ENCODE measurements around the gene ZFP28. TPM values are rescaled to one million over a fixed set of nuclear protein-coding genes. Genes with fewer than 3 reads are reported as not detected.

The ZFP28 gene
- polyA plus RNA-seq (2013): 8.8 TPM

DNA sequence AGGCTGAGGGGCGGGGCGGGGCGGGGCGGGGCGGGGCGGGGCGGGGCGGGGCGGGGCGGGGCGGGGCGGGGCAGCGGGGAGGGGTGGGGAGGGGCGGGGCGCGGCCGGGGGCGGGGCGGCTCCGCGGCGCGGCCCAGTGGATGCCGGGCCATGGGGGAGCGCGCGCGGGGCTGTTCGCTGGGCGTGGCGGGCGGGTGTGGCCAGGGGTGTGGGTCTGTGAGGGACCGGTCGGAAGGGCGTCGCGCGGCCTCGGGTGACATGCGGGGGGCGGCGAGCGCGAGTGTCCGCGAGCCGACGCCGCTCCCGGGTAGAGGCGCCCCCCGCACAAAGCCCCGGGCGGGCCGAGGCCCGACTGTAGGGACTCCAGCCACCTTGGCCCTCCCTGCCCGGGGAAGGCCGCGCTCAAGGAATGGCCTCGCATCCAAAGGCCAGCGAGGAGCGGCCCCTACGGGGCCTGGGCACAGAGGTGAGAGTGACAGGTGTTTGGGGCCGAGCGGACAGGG lies at the start of gene ZFP28:
TSS of gene ZFP28 (plus strand) at position 188 of the 503 bp plus-strand sequence. CDS start at position 259, 71 bp downstream.
- POLR2A ChIA-PET: interaction anchor here (0.6 to 1.1 kb wide), 2 partner anchors 60 to 194 kb away, joined by 3 read pairs; no protein-coding TSS in a partner anchor
- Histone ChIP-seq H3K4me1 (ENCODE audit: control extremely low read depth in 1 of 4, control insufficient read depth in 4 of 4, insufficient read depth in 4 of 4, low read length in 3 of 4) (peaks cover 3 to 17% (median 13%) of the 10 kb centered on the region in 4 experiments), H3K36me3 (ENCODE audit: control insufficient read depth in 4 of 4, insufficient read depth in 4 of 4, low read length in 3 of 4) (peaks cover 6 to 34% (median 16%) of the 10 kb centered on the region in 4 experiments), H3K9me3 (ENCODE audit: control extremely low read depth in 1 of 5, control insufficient read depth in 4 of 5, insufficient read depth in 2 of 5, low read depth in 1 of 5, low read length in 4 of 5) (peaks cover 7 to 63% (median 35%) of the 10 kb centered on the region in 5 experiments), H3K27ac (ENCODE audit: insufficient read depth in 1 of 2, low read depth in 1 of 2, low read length in 2 of 2, poor library complexity in 1 of 2, severe bottlenecking in 2 of 2) (peak within 1 kb of the TSS; percentile 67 to 80), H3K27me3 (replicated peaks in 2 of 5; ENCODE audit: control insufficient read depth in 4 of 5, insufficient read depth in 5 of 5, low read length in 4 of 5) (no peaks in the 10 kb centered on the region), H3K4me3 (ENCODE audit: control insufficient read depth in 1 of 7, extremely low read depth in 1 of 7, insufficient read depth in 4 of 7, low read depth in 2 of 7, low read length in 6 of 7) (peak within 1 kb of the TSS; percentile 74 to 95 (median 87))
- WGBS (ENCODE audit: insufficient coverage): under 1% methylated on average over 39 of the region's 65 CpGs
- CTCF ChIA-PET: interaction anchor here (0.9 kb wide), 1 partner anchor 52 kb away, joined by 3 read pairs; no protein-coding TSS in a partner anchor
- no peak for DNase-seq

DNA sequence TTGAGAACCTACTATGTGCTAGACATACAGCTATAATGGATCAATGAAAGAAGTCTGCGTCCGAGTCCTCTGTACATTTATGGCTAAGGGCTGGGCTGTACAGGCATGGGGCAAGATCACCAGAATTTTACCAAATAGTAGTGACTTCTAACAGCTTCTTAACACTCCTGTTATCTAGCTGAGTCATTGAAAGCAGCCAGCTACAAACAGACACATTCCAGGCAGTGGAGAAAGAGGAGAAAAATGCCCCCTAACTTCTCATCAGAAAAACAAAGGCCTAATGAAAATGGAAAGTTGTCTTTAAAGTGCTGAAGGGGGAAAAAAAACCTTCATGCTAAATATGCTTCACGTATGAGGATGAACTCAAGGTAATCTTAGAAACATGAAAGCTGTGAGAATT lies 47.3 kb upstream of the ZFP28 start:
- POLR2A ChIA-PET: no interaction called here
- Histone ChIP-seq H3K4me1 (ENCODE audit: control extremely low read depth in 1 of 4, control insufficient read depth in 4 of 4, insufficient read depth in 4 of 4, low read length in 3 of 4) (no peaks in the 10 kb centered on the region), H3K4me3 (ENCODE audit: control insufficient read depth in 1 of 7, extremely low read depth in 1 of 7, insufficient read depth in 4 of 7, low read depth in 2 of 7, low read length in 6 of 7) (no peak overlapping the region), H3K27ac (ENCODE audit: insufficient read depth in 1 of 2, low read depth in 1 of 2, low read length in 2 of 2, poor library complexity in 1 of 2, severe bottlenecking in 2 of 2) (no peak overlapping the region), H3K9me3 (ENCODE audit: control extremely low read depth in 1 of 5, control insufficient read depth in 4 of 5, insufficient read depth in 2 of 5, low read depth in 1 of 5, low read length in 4 of 5) (peaks cover 31 to 91% (median 59%) of the 10 kb centered on the region in 5 experiments), H3K36me3 (ENCODE audit: control insufficient read depth in 4 of 4, insufficient read depth in 4 of 4, low read length in 3 of 4) (peaks cover 3 to 60% (median 18%) of the 10 kb centered on the region in 4 experiments), H3K27me3 (replicated peaks in 2 of 5; ENCODE audit: control insufficient read depth in 4 of 5, insufficient read depth in 5 of 5, low read length in 4 of 5) (no peaks in the 10 kb centered on the region)
- DNase-seq: no peak
- CTCF ChIA-PET: no interaction called here
- 100% methylated on average over 1 of the region's 3 CpGs for WGBS (ENCODE audit: insufficient coverage)

DNA sequence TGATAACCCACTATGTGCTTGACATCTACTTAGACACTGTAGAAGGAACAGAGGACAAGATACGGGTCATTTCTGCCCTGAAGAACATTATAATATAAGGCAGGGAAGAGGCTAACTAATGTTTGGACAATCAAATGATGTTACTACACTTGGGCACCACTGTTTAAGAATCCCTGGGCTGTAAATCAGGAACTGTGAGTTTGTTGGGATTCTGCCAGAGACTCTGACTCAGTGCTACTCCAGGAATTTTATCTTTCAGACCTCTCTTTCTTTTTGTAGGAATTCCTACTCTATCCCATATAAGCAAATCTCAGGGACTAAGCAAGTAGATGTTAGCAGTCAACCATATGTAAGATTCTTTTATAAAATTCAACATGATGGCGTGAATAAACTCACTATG lies 34.2 kb upstream of the ZFP28 start:
- 83% methylated on average over 1 of the region's 2 CpGs for WGBS (ENCODE audit: insufficient coverage)
- peak overlapping the region in 1 of 7 experiments; percentile 12 for H3K4me3 ChIP-seq (ENCODE audit: control insufficient read depth in 1 of 7, extremely low read depth in 1 of 7, insufficient read depth in 4 of 7, low read depth in 2 of 7, low read length in 6 of 7)
- peaks cover 0 to 13% (median 12%) of the 10 kb centered on the region in 4 experiments for H3K4me1 ChIP-seq (ENCODE audit: control extremely low read depth in 1 of 4, control insufficient read depth in 4 of 4, insufficient read depth in 4 of 4, low read length in 3 of 4)
- no peak for DNase-seq
- peaks cover 0 to 5% (median 0%) of the 10 kb centered on the region in 4 experiments for H3K36me3 ChIP-seq (ENCODE audit: control insufficient read depth in 4 of 4, insufficient read depth in 4 of 4, low read length in 3 of 4)
- ChIA-PET POLR2A (interaction anchor here (0.7 kb wide), 1 partner anchor 66 kb away, joined by 3 read pairs; no protein-coding TSS in a partner anchor), CTCF (no interaction called here)
- peaks cover 7 to 48% (median 16%) of the 10 kb centered on the region in 5 experiments for H3K9me3 ChIP-seq (ENCODE audit: control extremely low read depth in 1 of 5, control insufficient read depth in 4 of 5, insufficient read depth in 2 of 5, low read depth in 1 of 5, low read length in 4 of 5)
- no peaks in the 10 kb centered on the region for H3K27me3 ChIP-seq (replicated peaks in 2 of 5; ENCODE audit: control insufficient read depth in 4 of 5, insufficient read depth in 5 of 5, low read length in 4 of 5)
- no peak overlapping the region for H3K27ac ChIP-seq (ENCODE audit: insufficient read depth in 1 of 2, low read depth in 1 of 2, low read length in 2 of 2, poor library complexity in 1 of 2, severe bottlenecking in 2 of 2)

DNA sequence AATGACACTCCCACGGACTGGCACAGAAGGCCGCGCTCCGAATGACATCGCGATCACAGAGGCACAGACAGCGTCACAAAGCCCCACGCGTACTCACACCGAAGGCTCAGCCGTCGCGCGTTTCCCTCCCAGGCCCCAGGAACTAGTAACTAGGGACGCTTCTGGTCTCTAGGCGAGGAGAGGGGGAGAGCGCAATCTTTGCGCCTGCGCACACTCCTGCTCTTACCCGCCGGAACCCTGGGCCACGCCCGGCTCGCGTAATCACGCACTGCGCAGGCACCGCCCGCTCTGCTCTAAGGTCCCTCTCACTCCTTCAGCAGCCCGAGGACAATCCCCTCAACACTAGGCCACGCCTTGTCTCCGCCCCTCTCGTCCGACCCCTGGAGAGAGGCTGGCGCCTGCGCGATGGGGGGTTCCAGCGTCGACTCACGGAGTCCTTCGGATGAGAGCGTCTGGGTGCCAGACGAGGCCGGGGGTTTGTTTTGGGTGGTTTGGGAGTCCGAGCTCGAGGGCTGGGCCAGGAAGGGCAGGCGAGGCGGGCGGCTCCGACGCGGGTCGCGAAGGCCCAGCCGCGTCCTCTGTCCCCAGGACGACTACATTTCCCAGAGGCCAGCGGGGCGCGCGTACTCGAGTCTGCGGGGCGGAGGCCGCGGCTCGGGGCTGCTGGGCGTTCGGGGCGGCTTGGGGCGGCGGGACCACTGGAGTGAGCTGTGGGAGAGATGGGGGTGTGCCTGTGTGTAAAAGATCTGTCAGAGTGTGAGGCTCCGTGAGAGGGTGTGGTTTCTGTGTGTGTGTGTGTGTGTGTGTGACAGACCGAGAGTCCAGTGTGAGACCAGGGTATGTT lies 31.1 kb upstream of the ZFP28 start, which contains the start of gene ZNF471:
TSS of gene ZNF471 (plus strand) at position 410 of the 844 bp plus-strand sequence. CDS start 3,717 bp downstream, outside the sequence.
- under 1% methylated on average over 68 of the region's 74 CpGs for WGBS (ENCODE audit: insufficient coverage)
- POLR2A ChIA-PET: interaction anchor here (0.6 to 1.0 kb wide), 2 partner anchors 18 to 88 kb away, joined by 3 to 4 read pairs; partner anchors contain the start of gene ZNF71

DNA sequence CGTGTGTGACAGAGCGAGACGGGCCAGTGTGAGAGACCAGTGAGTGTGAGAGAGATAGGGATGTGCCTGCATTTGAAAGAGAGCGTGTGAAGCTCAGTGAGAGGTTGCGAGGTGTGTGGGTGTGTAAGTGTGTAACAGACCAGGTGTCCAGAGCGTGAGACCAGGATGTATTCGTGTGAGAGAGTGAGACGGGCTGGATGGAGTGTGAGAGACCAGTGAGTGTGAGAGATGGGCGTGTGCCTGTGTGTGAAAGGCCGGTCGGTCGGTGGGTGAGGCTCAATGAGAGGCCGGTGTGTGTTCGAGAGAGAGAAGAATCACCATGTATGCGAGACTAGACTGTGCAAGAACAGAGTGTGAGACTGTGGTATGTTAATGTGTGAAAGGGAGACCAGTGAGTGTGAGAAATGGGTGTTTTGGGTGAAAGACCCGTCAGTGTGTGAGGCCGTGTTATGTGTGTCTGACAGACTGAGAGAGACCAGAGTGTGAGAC lies 30.4 kb upstream of the ZFP28 start:
- Histone ChIP-seq H3K4me1 (ENCODE audit: control extremely low read depth in 1 of 4, control insufficient read depth in 4 of 4, insufficient read depth in 4 of 4, low read length in 3 of 4) (peaks cover 0 to 13% (median 12%) of the 10 kb centered on the region in 4 experiments), H3K9me3 (ENCODE audit: control extremely low read depth in 1 of 5, control insufficient read depth in 4 of 5, insufficient read depth in 2 of 5, low read depth in 1 of 5, low read length in 4 of 5) (peaks cover 6 to 37% (median 8%) of the 10 kb centered on the region in 5 experiments), H3K27me3 (replicated peaks in 2 of 5; ENCODE audit: control insufficient read depth in 4 of 5, insufficient read depth in 5 of 5, low read length in 4 of 5) (no peaks in the 10 kb centered on the region), H3K4me3 (ENCODE audit: control insufficient read depth in 1 of 7, extremely low read depth in 1 of 7, insufficient read depth in 4 of 7, low read depth in 2 of 7, low read length in 6 of 7) (peak overlapping the region; percentile 70 to 90 (median 82)), H3K36me3 (ENCODE audit: control insufficient read depth in 4 of 4, insufficient read depth in 4 of 4, low read length in 3 of 4) (peaks cover 0 to 2% (median 0%) of the 10 kb centered on the region in 4 experiments), H3K27ac (ENCODE audit: insufficient read depth in 1 of 2, low read depth in 1 of 2, low read length in 2 of 2, poor library complexity in 1 of 2, severe bottlenecking in 2 of 2) (peak overlapping the region; percentile 95 to 98)
- POLR2A ChIA-PET: interaction anchor here (0.6 to 1.0 kb wide), 2 partner anchors 17 to 87 kb away, joined by 3 to 4 read pairs; partner anchors contain the start of gene ZNF71
- CTCF ChIA-PET: no interaction called here
- 4% methylated on average over 17 of the region's 17 CpGs for WGBS (ENCODE audit: insufficient coverage)
- no peak for DNase-seq

More for the DNA sequence above, 31.1 kb upstream of the ZFP28 start, which contains the start of gene ZNF471:
- peaks cover 0 to 4% (median 0%) of the 10 kb centered on the region in 4 experiments for H3K36me3 ChIP-seq (ENCODE audit: control insufficient read depth in 4 of 4, insufficient read depth in 4 of 4, low read length in 3 of 4)
- peak within 1 kb of the TSS; percentile 70 to 90 (median 82) for H3K4me3 ChIP-seq (ENCODE audit: control insufficient read depth in 1 of 7, extremely low read depth in 1 of 7, insufficient read depth in 4 of 7, low read depth in 2 of 7, low read length in 6 of 7)
- peak; percentile 99 to 100 (median 99) for DNase-seq
- H3K9me3 ChIP-seq (ENCODE audit: control extremely low read depth in 1 of 5, control insufficient read depth in 4 of 5, insufficient read depth in 2 of 5, low read depth in 1 of 5, low read length in 4 of 5): peaks cover 5 to 39% (median 11%) of the 10 kb centered on the region in 5 experiments
- CTCF ChIA-PET: no interaction called here
- peaks cover 0 to 13% (median 12%) of the 10 kb centered on the region in 4 experiments for H3K4me1 ChIP-seq (ENCODE audit: control extremely low read depth in 1 of 4, control insufficient read depth in 4 of 4, insufficient read depth in 4 of 4, low read length in 3 of 4)
- H3K27me3 ChIP-seq (replicated peaks in 2 of 5; ENCODE audit: control insufficient read depth in 4 of 5, insufficient read depth in 5 of 5, low read length in 4 of 5): no peaks in the 10 kb centered on the region
- H3K27ac ChIP-seq (ENCODE audit: insufficient read depth in 1 of 2, low read depth in 1 of 2, low read length in 2 of 2, poor library complexity in 1 of 2, severe bottlenecking in 2 of 2): peak within 1 kb of the TSS; percentile 95 to 98

DNA sequence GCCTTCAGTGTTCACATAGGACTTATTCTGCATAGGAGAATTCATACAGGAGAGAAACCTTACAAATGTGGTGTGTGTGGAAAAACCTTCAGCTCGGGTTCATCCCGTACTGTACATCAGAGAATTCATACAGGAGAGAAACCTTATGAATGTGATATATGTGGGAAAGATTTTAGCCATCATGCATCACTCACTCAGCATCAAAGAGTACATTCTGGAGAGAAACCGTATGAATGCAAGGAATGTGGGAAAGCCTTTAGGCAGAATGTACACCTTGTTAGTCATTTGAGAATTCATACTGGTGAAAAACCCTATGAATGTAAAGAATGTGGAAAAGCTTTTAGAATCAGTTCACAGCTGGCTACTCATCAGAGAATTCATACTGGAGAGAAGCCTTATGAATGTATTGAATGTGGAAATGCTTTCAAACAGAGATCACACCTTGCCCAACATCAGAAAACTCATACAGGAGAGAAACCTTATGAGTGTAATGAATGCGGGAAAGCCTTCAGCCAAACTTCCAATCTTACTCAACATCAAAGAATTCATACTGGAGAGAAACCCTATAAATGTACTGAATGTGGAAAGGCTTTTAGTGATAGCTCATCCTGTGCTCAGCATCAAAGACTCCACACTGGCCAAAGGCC lies 13.4 kb upstream of the ZFP28 start:
- Histone ChIP-seq H3K9me3 (ENCODE audit: control extremely low read depth in 1 of 5, control insufficient read depth in 4 of 5, insufficient read depth in 2 of 5, low read depth in 1 of 5, low read length in 4 of 5) (peaks cover 22 to 91% (median 56%) of the 10 kb centered on the region in 5 experiments), H3K27ac (ENCODE audit: insufficient read depth in 1 of 2, low read depth in 1 of 2, low read length in 2 of 2, poor library complexity in 1 of 2, severe bottlenecking in 2 of 2) (no peak overlapping the region), H3K27me3 (replicated peaks in 2 of 5; ENCODE audit: control insufficient read depth in 4 of 5, insufficient read depth in 5 of 5, low read length in 4 of 5) (no peaks in the 10 kb centered on the region), H3K4me3 (ENCODE audit: control insufficient read depth in 1 of 7, extremely low read depth in 1 of 7, insufficient read depth in 4 of 7, low read depth in 2 of 7, low read length in 6 of 7) (no peak overlapping the region), H3K4me1 (ENCODE audit: control extremely low read depth in 1 of 4, control insufficient read depth in 4 of 4, insufficient read depth in 4 of 4, low read length in 3 of 4) (no peaks in the 10 kb centered on the region), H3K36me3 (ENCODE audit: control insufficient read depth in 4 of 4, insufficient read depth in 4 of 4, low read length in 3 of 4) (peaks cover 0 to 25% (median 0%) of the 10 kb centered on the region in 4 experiments)
- ChIA-PET CTCF (interaction anchor here (1.1 kb wide), 1 partner anchor 11 kb away, joined by 3 read pairs; no protein-coding TSS in a partner anchor), POLR2A (interaction anchor here (0.6 kb wide), 1 partner anchor 17 kb away, joined by 4 read pairs; no protein-coding TSS in a partner anchor)
- no peak for DNase-seq
- no CpG with 5 or more reads among the region's 4 CpGs for WGBS (ENCODE audit: insufficient coverage)
